Left kidney (tissue), 2 donors: ENCODE measurements around the gene NNAT. TPM values are rescaled to one million over a fixed set of nuclear protein-coding genes. Genes with fewer than 3 reads are reported as not detected.

ENCODE experiments used
- DNase-seq: peaks from one replicate; pipeline ENCODE4 v3.0.0-alpha.2; 2013
- polyA plus RNA-seq: library from polyadenylated mRNA; unstranded; fragments of 120-200 nt; gene quantifications from one replicate; pipeline ENCODE4 v1.2.1, GENCODE V29; 2013; ENCODE audit not compliant: insufficient read length

NNAT gene
- polyA plus RNA-seq, 1 donor: 90.1 TPM

DNA sequence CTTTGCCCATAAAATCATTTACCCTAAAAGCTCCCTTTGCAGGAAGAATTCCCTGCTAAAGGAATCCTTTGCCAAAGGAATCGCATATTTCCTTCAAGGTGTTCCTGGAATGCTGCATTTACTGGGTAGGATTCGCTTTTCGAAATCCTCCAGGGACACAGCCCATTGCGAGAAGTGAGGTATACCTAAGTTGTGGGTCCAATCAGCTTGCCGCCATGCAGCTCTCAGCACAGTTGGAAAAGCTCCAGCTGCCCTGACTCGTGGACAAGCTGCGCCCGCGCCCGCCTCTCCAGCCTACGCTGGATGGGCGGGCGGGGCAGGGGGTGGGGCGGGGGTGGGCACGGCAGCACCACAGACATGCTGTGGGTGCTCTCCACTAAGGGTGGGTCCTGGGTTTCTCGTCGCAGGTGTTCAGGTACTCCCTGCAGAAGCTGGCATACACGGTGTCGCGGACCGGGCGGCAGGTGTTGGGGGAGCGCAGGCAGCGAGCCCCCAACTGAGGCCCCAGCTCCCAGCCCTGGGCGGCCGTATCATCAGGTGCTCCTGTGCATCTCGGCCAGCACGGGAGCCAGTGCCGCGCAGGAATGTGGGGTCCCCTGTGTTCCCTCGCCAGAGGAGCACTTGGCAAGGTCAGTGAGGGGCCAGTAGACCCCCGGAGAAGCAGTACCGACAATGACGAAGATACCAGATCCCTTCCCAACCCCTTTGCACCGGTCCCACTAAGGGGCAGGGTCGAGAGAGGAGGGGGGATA, 1.4 kb downstream of the NNAT start:
- no peak for DNase-seq

DNA sequence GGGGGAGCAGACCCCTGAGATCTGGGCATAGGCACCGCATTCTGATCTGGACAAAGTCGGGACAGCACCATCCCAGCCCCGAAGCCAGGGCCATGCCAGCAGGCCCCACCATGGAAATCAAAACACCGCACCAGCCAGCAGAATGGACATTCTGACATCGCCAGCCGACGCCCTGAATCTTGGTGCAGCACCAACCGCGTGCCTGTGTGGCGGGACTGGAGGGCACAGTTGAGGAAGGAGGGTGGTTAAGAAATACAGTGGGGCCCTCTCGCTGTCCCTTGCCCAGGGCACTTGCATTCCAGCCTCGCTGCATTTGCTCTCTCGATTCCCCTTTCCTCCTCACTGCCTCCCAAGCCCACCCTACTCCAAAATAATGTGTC, 2.0 kb downstream of the NNAT start:
- DNase-seq: no peak

DNA sequence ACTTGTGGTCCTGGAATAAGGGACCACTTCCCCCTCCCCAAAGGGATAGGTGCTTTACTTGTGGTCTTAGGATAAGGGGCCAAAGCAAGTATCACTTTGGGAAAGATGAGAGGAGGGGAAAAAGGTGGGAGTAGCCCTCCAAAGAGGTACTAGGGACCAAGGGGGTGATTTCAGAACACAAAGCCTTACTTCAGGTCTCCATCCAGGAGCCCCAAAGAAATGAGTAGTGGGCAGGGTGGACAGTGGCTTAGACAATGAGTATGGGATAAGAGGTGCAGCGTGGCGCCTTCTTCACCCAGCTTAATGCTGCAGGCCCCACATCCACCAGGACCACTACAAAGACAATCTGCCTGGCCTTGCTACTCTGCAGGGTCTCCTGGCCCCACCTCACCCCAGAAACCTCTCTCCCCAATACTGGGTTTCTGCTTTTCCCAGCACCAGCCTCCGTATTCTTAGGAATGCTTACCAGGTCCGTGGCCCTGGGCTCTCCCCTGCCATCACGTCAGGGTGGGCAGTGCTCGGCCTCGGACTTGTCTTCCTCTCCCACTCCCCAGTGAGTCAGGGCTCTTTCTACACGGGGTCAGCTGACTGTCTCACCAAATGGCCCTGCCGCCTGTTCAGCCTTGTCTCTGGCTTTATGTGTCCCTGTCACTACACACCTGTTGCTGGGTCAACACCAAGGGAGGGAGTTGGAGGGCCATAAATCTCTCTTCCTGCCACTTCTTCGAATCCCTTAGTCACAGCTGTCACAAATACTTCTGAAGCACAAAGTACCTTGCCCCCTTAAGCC, 3.1 kb downstream of the NNAT start:
- DNase-seq: no peak

DNA sequence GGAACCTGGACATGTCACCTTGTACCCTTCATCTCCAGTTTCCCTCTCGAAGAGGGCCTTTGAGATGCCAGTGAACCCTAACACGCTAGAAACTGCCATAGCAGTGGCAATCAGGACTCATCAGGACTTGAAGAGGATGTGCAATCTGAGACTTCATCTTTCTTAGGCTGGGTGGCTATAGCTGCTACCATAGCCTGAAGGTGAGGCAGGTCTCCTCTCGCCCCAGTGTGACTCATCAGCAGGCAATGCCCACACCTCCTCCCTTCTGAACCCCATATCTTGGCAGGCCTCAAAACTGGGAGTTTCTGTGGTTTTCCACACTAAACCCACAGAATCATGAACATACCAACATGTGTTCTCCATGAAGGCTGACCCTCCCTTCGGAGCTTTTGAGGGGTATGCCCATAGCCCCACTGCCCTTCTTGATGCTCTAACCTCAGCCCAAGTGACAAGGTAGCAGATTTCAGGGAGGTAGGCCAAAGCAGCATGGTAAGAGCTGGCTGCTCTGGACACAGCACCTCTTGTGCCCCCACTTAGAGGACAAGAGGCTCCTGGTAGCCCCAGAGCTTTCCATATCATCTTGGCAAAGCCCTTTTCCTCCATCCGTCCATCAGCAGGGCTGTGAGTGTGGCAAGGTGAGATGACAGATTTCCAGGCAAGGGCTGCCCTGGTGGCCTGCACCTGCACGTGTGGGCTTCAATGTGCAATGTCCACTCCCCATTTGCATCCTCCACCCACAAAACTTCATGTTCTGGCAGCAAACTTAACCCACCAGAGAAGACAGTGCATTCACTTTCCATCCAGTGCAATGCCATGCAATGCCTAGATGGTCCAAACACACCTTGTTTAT, 4.0 kb downstream of the NNAT start:
- no peak for DNase-seq

DNA sequence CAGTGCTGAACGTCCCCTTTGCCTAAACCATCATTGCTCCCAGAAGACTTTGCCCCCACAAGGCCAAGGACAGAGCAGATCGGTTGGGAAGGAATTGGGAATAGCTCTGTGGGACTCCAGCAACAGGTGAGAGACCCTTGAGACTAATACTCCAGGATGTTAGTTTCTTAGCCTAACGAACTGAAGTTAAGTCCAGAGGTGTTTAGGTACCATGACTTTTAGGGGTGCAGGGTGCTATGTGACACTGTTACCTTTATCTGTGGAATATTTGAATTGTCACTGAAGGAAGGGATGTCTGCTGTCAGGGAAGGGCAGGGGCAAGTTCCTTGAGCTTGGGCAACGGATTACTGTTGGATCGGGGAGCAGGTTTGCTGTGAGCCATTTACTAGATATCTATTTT, 4.8 kb downstream of the NNAT start:
- no peak for DNase-seq

DNA sequence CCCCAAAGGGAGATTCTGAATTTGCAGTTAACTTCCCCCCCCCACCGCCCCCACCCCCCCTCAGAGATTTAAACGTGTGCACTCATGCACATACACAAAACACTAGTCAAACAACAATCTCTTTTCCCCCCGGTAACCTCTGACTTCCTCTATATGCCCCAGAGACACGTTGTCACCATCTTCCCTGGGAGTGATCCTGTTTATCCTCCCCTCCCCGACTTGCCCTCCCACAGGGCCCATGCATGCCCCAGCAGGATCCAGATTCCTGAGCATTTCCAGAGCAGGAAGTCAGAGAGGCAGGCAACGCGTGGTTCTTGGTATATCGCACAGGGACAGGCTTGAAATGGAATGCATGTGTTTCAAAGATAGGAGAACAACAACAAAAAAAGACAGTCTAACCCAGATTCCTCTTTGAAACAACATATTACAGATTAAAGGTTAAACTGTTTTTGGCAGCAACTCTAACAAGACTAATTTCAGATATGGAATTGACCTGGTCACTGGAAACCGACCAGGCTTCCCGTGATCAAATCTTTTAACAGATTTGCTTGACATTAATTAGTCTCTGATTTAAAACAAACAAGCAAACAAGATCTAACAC, 5.3 kb downstream of the NNAT start:
- no peak for DNase-seq

DNA sequence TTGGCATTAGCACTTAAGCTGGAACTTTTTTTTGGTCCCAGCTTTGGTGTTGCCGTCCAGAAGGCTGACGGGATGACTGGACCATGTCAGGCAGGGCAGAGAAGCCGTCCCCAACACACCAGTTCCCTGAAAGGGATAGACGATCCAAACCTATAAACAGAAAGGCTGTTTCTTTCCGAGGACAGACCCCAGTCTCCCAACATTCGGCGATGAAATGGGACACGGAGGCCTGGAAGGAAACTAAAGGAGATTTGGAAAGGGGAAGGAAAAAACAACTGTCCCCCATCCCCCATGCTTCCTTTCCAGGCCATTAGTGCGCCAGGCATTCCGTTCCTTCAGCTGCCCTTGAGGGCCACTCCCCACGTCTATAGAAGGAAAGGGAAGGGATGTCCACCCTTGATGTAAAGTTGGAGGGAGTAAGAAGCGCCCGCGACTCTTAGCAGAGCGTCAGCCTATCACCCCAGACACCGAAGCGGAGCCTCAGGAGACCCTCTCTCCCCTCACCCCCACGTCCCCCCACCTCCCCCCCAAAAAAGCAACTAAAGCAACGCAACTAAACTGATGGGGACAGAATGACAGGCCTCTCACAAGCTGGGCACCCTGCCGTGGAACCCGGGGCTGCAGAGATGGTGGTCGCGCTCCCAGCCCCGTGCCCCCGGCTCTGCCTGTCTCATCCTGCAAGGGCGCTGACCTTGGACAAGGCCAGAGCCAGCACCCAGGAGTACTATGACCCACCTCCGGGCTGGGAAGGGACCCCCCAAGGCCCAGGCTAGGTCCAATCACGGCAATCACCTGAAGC, 6.0 kb downstream of the NNAT start:
- DNase-seq: no peak

DNA sequence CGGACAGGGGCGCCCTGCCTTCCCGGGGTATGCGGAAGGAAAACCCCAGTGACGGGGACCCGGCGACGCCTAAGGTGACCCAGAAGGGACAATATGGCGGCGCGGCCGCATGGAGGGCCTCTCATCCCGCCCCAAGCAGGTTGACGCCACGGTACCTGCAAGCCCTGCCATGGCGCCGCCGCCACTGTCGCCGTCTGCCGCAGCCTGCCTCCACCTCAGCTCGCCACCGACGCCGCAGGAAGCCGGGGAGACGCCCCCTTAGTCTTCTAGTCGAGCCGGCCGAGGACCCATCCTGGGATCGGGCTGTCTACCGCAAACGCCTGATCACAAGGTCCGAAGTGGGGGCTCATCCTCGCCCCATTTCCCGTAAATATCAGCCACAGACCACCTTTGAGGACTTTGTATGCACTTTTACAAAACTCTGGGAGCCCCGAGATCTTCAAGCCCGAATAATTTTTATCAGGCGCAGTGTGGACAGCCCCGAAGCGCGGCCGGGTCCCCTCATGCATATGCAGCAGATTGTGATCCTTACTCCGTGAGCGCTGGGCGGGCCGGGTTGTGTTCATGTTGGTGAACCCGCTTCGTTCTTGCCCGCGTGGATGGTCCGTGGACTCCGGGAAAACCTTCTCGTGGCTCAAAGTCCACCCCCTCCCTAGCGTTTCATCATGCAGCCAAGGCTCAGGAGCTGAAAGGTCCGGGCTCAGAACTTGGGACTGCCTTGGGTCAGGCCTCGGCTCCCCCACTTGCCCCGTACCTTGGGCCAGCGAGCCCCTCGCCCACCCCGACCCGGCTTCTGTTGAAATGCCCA, 6.8 kb downstream of the NNAT start, which contains the start of gene BLCAP:
Gene BLCAP (minus strand): TSS at position 239 of the 808 bp plus-strand sequence. CDS start 8,702 bp downstream, outside the sequence.
- peak; percentile 90 for DNase-seq

DNA sequence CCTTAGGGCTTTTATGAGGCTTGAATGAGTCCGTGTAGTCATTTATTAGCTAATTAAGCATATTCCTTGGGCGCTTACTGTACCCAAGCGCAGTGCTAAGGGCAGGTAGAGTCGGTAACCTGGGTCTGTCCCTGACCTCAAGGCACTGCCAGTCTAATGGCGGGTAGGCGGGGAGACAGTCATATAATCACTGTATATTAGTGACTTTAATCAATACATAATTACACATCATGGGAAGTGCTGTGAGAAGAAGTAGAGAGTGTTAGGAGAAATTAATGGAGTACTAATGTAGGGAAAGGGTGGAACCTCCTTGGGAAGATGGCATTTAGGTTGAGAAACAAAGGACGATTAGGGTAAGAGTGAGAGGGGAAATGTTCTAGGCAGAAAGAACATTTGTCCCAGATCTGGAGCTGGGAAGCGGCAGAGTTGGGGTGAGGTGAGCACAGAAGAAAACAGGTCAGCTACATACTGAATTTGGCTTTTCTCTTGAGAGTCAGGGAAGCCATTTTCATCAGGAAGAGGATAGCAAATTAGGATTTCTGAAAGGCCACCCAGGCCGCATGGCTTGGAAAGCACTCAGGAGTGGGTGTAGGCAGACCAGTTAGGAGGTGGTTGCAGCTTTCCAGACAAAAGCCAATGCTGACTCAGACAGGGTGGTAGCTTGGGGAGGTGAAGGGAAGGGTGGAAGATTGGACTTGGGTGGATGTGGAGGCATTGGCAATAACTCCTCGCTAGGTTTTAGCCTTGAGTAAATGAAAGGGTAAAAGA, 7.6 kb downstream of the NNAT start:
- DNase-seq: no peak

DNA sequence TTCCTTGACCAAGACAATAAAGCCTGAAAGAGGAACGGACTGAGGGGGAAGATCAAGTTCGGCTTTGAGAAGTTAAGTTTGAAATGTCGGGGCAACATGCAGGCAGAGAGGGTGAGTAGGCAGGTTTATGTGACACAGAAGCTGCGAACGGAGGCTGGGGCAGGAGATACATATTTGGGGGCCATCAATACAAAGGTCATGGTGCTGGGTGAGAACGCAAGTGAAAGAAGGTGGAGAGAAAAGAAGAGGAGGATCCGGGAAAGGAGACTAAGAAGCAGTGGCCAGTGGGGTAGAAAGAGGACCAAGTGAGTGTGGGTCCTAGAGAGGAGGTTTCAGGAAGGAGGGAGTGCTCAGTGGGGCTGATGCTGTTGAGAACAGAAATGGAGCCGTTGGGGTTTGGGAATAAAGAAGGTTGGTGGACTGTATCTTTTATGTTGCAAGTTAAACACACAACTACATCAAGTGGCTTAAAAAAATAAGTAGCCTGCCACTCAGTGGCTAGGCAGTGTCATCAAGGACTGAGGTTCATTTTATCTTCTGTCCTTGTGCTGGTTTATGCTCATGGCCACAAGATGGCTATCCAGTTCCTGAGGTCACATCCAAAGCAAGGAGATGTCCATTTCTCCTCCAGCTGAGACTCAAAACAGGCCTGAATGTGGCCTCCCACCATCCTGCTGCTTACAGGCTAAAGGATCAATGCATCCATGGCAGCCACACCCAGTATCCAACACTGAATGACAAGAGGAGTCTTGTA, 8.3 kb downstream of the NNAT start:
- DNase-seq: no peak

DNA sequence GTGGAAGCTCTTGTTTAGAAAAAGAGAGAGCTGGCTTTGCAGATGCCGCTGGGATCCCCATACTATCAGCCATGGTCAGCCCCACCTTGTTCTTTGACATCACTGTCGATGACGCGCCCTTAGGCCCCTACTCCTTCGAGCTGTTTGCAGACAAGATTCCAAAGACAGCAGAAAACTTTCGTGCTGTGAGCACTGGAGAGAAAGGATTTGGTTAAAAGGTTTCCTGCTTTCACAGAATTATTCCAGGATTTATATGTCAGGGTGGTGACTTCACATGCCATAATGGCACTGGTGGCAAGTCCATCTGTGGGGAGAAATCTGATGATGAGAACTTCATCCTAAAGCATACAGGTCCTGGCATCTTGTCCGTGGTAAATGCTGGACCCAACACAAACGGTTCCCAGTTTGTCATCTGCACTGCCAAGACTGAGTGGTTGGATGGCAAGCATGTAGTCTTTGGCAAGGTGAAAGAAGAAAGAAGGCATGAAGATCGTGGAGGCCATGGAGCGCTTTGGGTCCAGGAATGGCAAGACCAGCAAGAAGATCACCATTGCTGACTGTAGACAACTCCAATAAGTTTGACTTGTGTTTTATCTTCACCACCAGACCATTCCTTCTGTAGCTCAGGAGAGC, 9.0 kb downstream of the NNAT start:
- no peak for DNase-seq

DNA sequence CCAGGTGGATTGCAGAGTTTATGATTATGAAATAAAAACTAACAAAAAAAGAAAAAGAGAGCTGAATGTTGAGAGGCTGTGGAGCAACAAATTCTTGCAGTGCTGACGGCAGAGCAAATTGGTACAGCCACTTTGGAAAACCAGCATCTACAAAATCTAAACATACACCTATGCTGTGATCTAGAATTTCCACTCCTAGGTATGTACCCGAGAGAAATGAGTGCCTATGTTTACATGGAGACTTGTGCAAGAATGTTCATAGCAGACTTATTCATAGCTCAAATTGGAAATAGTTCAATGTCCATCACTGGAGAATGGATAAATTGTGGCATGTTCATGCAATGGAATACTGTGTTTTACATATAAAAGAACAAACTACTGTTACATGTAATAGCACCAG, 9.6 kb downstream of the NNAT start:
- DNase-seq: no peak

DNA sequence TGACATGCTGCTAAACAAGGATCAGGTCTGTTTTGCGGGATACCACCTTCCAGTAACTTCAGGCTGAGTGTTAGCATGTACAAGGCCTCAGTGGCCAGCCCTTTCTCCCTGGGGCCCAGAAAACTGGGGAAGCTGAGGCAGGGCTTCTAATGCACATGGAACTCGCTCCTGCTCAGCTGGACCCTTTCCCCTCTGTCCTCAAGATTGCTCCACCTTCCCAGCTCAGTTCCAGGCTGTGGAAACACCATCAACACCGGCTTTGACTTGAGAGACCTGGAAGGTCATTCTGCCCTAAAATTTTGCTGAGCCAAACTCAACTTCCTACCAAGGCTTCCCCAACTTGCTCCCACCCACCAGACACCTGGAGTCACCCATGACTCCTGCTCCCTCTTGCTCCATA, 10.8 kb downstream of the NNAT start:
- DNase-seq: no peak

DNA sequence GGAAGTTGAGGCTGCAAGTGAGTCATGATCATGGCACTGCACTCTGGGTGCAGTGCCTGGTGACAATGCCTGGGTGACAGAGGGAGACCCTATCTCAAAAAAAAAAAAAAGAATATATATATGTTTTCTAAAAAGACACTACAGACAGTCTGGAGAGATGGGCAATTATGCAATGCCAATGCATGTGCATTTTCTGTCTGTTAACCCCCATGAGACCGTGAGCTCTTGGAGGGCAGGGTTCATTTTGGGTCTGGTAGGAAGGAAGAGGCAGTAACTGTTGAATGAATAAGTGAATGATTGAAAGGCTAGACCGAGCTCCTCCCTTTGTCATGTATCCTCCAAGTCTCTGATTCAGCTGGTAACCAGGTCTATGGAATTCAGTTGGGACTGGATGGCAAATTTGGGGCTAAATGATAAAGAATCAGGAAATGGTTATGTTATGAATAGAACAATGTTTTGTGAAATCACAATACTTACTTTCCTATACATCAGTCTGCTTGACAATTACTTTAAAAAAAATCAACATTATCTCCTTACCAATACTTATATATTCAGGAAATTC, 12.2 kb downstream of the NNAT start:
- DNase-seq: no peak

DNA sequence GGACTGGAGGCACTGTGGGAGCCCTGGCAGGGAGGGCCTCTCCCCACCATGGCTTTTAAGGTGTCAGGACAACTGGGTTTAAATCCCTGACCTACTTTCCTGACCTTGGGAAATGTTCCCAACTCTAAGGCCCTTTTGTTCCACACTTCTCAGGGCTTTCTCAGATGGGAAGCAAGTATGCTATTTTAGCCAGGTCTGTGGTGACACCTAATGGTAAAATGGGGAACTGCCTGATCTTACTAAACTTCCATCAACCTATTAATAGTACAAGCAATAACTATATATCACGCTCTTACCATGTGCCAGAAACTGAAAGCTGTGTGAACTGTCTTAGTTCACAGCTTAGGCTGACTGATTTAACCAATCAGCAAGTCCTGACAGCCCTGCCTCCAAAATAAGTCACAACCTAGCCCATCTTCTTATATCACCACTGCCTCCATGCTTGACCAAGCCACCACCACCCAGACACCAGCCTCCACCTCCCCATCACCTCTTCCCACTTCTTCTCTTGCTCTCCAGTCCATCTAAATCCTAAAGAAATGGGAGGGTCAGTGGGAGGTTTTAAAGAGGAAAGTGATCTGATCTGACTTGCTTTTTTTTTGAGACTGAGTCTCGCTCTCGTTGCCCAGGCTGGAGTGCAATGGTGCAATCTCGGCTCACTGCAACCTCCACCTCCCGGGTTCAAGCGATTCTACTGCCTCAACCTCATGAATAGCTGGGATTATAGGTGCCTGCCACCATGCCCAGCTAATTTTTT, 13.5 kb downstream of the NNAT start:
- DNase-seq: peak; percentile 84

DNA sequence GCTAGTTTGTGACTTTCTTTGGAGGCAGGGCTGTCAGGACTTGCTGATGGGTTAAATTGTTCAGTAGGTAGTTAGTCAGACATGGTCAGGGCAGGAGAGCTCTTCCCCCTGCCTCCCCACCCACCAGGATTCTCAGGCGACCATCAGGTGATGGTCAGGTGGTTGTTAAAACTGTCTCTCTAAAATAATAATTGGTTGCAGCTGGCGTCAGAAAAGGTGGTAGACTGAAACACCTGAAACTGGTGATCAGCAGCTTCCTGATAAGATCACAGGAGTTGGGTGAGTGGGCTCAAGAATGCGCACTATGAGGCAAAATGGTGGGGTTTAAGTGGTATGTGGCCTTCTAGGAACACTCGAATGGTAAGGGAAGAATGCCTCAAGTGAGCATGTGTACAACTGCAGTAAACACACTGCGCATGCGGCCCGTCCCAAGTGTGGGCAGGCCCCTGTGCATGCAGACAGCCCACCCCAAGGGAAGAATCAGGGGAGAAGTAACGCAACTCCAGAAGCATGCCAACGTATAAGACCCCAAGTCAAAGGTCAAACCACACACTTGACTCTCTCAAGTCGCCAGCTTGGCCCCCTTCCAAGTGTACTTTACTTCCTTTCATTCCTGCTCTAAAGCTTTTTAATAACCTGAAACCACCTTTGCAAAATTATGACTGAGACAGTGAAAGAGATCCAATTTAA, 14.5 kb downstream of the NNAT start:
- DNase-seq: no peak

DNA sequence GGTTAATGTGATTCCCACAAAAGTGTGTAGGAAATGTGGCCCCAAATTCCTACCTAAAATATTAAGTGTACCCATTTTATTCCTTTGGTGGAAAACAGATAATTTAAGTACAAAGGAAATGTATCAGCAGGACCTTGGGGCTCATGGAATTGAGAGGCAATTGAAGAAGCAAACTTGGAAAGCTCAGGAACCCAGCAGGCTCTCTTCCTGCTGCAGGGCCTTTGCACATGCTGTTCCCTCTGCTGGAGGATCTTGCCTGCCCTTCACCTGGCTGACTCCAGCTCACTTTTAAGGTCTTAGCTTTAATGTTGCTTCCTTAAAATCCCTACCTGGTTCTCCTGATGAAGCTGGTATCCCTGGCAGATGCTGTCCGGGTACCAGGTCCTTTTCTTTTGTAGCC, 16.5 kb downstream of the NNAT start:
- no peak for DNase-seq
